Left renal pelvis (tissue), 4 donors: ENCODE results near the gene PNMA6A. TPM values are rescaled to one million over a fixed set of nuclear protein-coding genes. Genes with fewer than 3 reads are reported as not detected.
"Not testable (repeated sequence)": the region's sequence is repeated elsewhere in the genome, so short reads cannot be mapped to it uniquely, and the experiment has no call there.

ENCODE experiments used
- DNase-seq, 4 donors: peaks; one replicate each; pipeline ENCODE4 v3.0.0-alpha.2; 2013; ENCODE audit warnings: low read depth in 4 of 4, low spot score in 3 of 4
- polyA plus RNA-seq, 4 donors: library from polyadenylated mRNA; unstranded; fragments of 120-200 nt; gene quantifications; one replicate each; pipeline ENCODE4 v1.2.1, GENCODE V29; 2013; ENCODE audit not compliant: insufficient read length in 4 of 4

Gene PNMA6A
- polyA plus RNA-seq, 4 donors: 6.1 to 12.9 (median 8.5) TPM

GRCh38 chrX:153074935-153075334 lies 2.7 kb downstream of the PNMA6A start:
- no peak for DNase-seq

- no peak for DNase-seq
Observed at GRCh38 chrX:153075366-153075765, 3.1 kb downstream of the PNMA6A start.

GRCh38 chrX:153077437-153078135 lies 5.3 kb downstream of the PNMA6A start:
- DNase-seq: not testable (repeated sequence)

GRCh38 chrX:153083238-153083923 lies 11.1 kb downstream of the PNMA6A start:
- not testable (repeated sequence) for DNase-seq

DNA sequence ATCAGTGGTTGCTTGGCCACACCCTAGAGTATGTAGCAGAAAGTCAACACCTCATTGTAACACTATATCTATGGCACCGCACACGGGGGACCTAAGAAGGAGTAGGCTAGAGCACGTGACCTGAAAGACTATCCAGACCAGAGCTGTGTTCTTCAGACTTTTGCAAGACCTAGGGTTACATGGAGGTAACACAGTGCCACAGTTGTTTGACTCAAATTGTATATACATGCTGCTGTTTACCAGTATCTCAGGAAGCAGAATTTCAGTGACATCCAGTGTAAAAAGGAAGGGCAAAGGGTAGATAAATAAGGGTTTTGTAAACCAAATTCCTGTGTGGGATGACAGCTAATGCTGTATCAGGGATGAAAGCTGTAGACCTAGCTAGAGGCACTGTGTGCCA lies 30.2 kb downstream of the PNMA6A start:
- no peak for DNase-seq

DNA sequence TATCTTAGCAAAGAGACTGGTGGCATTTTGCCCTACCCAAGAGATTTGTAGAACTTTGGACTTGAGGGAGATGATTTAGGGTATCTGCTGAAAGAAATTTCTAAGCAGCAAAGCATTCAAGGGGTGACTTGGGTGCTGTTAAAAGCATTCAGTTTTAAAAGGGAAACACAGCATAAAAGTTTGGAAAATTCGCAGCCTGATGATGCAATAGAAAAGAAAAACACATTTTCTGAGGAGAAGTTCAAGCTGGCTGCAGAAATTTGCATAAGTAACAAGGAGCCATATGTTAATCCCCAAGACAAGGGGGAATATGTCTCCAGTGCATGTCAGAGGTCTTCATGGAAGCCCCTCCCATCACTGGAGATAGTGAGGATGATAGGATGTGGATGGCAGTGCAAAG lies 32.7 kb downstream of the PNMA6A start:
- DNase-seq: not testable (repeated sequence)

DNA sequence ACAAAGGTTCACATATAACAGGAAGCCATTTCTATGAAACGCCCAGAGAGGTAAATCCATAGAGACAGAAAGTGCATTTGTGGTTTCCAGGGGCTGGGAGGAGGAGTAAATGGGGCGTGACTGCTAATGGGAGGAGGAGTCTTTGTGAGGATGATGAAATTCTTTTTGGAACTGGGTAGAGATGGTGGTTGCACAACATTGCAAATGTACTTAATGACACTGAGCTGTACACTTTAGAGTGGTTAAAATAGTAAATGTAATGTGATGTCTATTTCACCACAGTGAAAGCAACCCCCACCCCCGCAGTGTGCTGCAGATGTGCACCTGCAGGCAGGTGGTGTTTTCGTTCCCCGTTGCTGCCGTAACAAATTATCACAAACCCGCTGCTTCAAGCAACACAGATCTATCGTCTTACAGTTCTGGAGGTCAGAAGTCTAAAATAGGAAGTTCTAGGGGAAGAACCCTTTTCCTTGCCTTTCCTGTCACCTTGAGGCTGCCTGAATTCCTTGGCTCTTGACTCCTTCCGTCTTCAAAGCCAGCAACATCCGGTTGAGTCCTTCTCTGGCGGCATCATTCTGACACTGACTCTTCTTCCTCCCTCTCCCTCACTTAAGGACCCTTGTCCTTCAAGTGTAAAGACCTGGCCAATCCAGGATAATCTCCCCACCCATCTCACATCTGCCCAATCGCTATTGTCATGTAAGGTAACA lies 34.0 kb downstream of the PNMA6A start:
- not testable (repeated sequence) for DNase-seq

DNA sequence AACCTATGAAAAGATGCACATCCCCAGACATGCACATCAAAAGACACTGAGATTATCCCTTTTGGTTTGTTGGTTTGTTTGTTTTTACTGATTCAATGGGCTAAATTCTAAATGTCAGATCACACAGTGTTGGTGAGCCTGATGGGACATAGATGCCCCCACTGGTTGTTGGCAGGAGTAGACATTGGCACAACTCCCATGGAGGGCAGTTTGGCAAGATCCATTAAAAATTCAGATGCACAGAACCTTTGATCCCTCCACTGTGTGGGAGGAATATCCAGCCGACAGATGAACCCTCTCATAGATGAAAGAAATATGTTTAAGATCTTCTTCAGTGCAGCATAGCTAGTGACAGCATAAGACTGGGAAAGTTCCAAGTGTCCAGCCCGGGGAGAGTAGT lies 38.5 kb downstream of the PNMA6A start:
- not testable (repeated sequence) for DNase-seq

- DNase-seq: not testable (repeated sequence)
Observed at GRCh38 chrX:153113851-153114250, 41.6 kb downstream of the PNMA6A start.

GRCh38 chrX:153117754-153118153 lies 45.5 kb downstream of the PNMA6A start:
- not testable (repeated sequence) for DNase-seq

GRCh38 chrX:153120230-153120629 lies 48.0 kb downstream of the PNMA6A start:
- not testable (repeated sequence) for DNase-seq

DNA sequence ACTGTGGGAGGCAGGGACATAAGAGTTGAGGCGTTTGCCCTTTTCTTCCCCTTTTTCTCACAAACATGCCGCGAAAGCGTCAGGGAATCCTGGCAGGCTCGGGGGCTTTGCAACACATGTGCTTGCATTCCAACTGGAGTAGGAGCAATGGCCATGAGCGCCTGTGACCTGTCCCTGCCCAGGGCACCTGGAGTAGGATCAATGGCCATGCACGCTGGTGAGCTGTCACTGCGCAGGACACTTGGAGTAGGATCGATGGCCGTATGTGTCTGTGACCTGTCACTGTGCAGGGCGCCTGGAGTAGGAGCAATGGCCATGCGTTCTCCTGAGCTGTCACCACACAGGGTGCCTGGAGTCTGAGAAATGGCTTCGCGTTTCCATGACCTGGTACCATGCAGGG lies 51.2 kb downstream of the PNMA6A start:
- DNase-seq: not testable (repeated sequence)

Other genes starting within 250 kb of the PNMA6A start
- 100 to 1,000 TPM in 3 of 4 donors, 10 to 100 TPM in 1; 74.6 to 141 (median 113) TPM for gene CETN2, start 241.7 kb upstream of the PNMA6A start, polyA plus RNA-seq
- gene NSDHL, start 241.4 kb upstream of the PNMA6A start, polyA plus RNA-seq: 10 to 100 TPM; 20.1 to 33.7 (median 27.5) TPM
- gene ZNF185, start 174.4 kb upstream of the PNMA6A start, polyA plus RNA-seq: 10 to 100 TPM; 35.3 to 54.9 (median 43.0) TPM
- gene PNMA5, start 78.3 kb upstream of the PNMA6A start, polyA plus RNA-seq: under 1 TPM in 3 of 4 donors, not detected in 1; 0.07 to 0.36 (median 0.12) TPM
- 10 to 100 TPM in 3 of 4 donors, 1 to 10 TPM in 1; 2.2 to 32.6 (median 23.4) TPM for gene PNMA3, start 16.0 kb upstream of the PNMA6A start, polyA plus RNA-seq
- not detected for gene MAGEA1, start 106.8 kb downstream of the PNMA6A start, polyA plus RNA-seq
- under 1 TPM; 0.04 to 0.14 (median 0.10) TPM for gene PNMA6F, start 249.3 kb downstream of the PNMA6A start, polyA plus RNA-seq